GM18526 (cell line): ENCODE measurements around the gene NHERF2.

Experiments used
- POLR2A ChIP-seq: IDR thresholded peaks from 3 replicates; pipeline ENCODE4 v1.6.1; 2011; ENCODE audit not compliant: insufficient read length; ENCODE audit errors: extremely low read depth

Gene NHERF2

GRCh38 chr16:2028146-2028545 lies 1.4 kb downstream of the NHERF2 start:
- TF ChIP-seq POLR2A = no peak

GRCh38 chr16:2028620-2029220 lies 2.0 kb downstream of the NHERF2 start:
- TF ChIP-seq POLR2A = no peak

- no peak for TF ChIP-seq POLR2A
These were observed 2.6 kb downstream of the NHERF2 start for GRCh38 chr16:2029350-2029749.

GRCh38 chr16:2030036-2030435 lies 3.3 kb downstream of the NHERF2 start:
- TF ChIP-seq POLR2A = no peak

GRCh38 chr16:2031081-2031577 lies 4.4 kb downstream of the NHERF2 start:
- no peak for TF ChIP-seq POLR2A

- no peak for TF ChIP-seq POLR2A
These were observed 5.8 kb downstream of the NHERF2 start for GRCh38 chr16:2032285-2033056.

- TF ChIP-seq POLR2A = no peak
These were observed 6.6 kb downstream of the NHERF2 start for GRCh38 chr16:2033057-2033908.

- no peak for TF ChIP-seq POLR2A
These were observed 8.2 kb downstream of the NHERF2 start for GRCh38 chr16:2034696-2035430.

GRCh38 chr16:2035431-2036199 lies 8.9 kb downstream of the NHERF2 start:
- TF ChIP-seq POLR2A = no peak

- no peak for TF ChIP-seq POLR2A
These were observed 9.7 kb downstream of the NHERF2 start for GRCh38 chr16:2036200-2036966.

- no peak for TF ChIP-seq POLR2A
These were observed 10.4 kb downstream of the NHERF2 start for GRCh38 chr16:2037115-2037514.

GRCh38 chr16:2037647-2038381 lies 11.1 kb downstream of the NHERF2 start:
- TF ChIP-seq POLR2A = no peak
